Endothelial cell of umbilical vein (primary cell): Measurements from ENCODE around the gene DHDDS. TPM values are rescaled to one million over a fixed set of nuclear protein-coding genes. Genes with fewer than 3 reads are reported as not detected.

Experiments used
- BruUV-seq: library from RNA; stranded (reverse); fragments of 400-500 nt; replicated peaks from 2 replicates; lab custom pipeline; 2021; lab: Mats Ljungman, UMichigan
- CTCF ChIA-PET: fragments of 300-600, 350-600 bp; sonication (Branson Sonifier 250); formaldehyde crosslinking; loops from one replicate; lab custom pipeline; 2021; ENCODE audit warnings: antibody characterized with exemption, inconsistent platforms; lab: Charles Lee
- POLR2A ChIA-PET: fragments of 300-600, 350-600 bp; sonication (Branson Sonifier 250); formaldehyde crosslinking; loops from one replicate; lab custom pipeline; 2021; ENCODE audit warnings: antibody characterized with exemption, inconsistent platforms; lab: Charles Lee
- DNase-seq: peaks from one replicate; pipeline ENCODE4 v3.0.0-alpha.2; 2011; ENCODE audit warnings: low read depth, low spot score
- FAIRE-seq: peaks from 2 replicates; lab custom pipeline; 2011; peaks lifted over from hg19 to GRCh38; lab: Jason Lieb, UNC
- H2AFZ ChIP-seq: 2 replicates; pipeline ENCODE4 v1.6.0; 2012; ENCODE audit warnings: low read depth, low read length, control low read depth, inconsistent platforms
- H3K27ac ChIP-seq: 2 replicates; pipeline ENCODE4 v1.5.1; 2011; ENCODE audit warnings: low read depth, mild to moderate bottlenecking, control low read depth, low read length, moderate library complexity; ENCODE audit not compliant: insufficient read depth
- H3K27me3 ChIP-seq, 2 experiments: 2 replicates each; pipeline versions ENCODE4 v1.6.0 to v1.6.1; 2011; ENCODE audit warnings: low read length in 2 of 2, mixed read lengths in 1 of 2; ENCODE audit not compliant: control insufficient read depth in 2 of 2, insufficient read depth in 2 of 2
- H3K36me3 ChIP-seq, 2 experiments: 2 replicates in 1 of 2; 3 replicates in 1 of 2; pipeline ENCODE4 v1.5.1; 2011; ENCODE audit warnings: low read length in 2 of 2, mild to moderate bottlenecking in 1 of 2, moderate library complexity in 1 of 2; ENCODE audit not compliant: control insufficient read depth in 2 of 2, insufficient read depth in 2 of 2; ENCODE audit errors: extremely low read depth in 1 of 2
- H3K4me1 ChIP-seq: 3 replicates; pipeline ENCODE4 v1.5.1; 2011; ENCODE audit warnings: mild to moderate bottlenecking, low read length; ENCODE audit not compliant: control insufficient read depth, insufficient read depth; ENCODE audit errors: extremely low read depth
- H3K4me2 ChIP-seq: 2 replicates; pipeline ENCODE4 v1.6.1; 2011; ENCODE audit warnings: low read length, control low read depth, mixed read lengths; ENCODE audit not compliant: insufficient read depth
- H3K4me3 ChIP-seq, 3 experiments: fragments of 200-600 bp in 1 of 3; sonication (generic), shearing (Covaris generic) in 1 of 3; replicated peaks in 1 of 3; 2 replicates each; pipeline ENCODE4 v1.5.1; 2011 to 2016; ENCODE audit warnings: control low read depth in 3 of 3, low read length in 3 of 3, mild to moderate bottlenecking in 2 of 3, inconsistent platforms in 1 of 3, low read depth in 1 of 3, moderate library complexity in 1 of 3; ENCODE audit not compliant: insufficient read depth in 1 of 3
- H3K79me2 ChIP-seq: 2 replicates; pipeline ENCODE4 v1.6.0; 2012; ENCODE audit warnings: low read length, inconsistent platforms; ENCODE audit not compliant: control insufficient read depth, insufficient read depth
- H3K9ac ChIP-seq: replicated peaks from 2 replicates; pipeline ENCODE3; 2011; ENCODE audit warnings: low read length, control low read depth; ENCODE audit not compliant: insufficient read depth; ENCODE audit errors: extremely low read depth
- H3K9me1 ChIP-seq: replicated peaks from 3 replicates; pipeline ENCODE4 v1.6.0; 2011; ENCODE audit warnings: mild to moderate bottlenecking, low read length; ENCODE audit not compliant: control insufficient read depth, insufficient read depth; ENCODE audit errors: extremely low read depth
- H3K9me3 ChIP-seq: replicated peaks from 2 replicates; pipeline ENCODE4 v1.5.1; 2012; ENCODE audit warnings: low read length, inconsistent platforms; ENCODE audit not compliant: control insufficient read depth, insufficient read depth
- H4K20me1 ChIP-seq: replicated peaks from 2 replicates; pipeline ENCODE3; 2011; ENCODE audit warnings: mild to moderate bottlenecking, low read length; ENCODE audit not compliant: control insufficient read depth, insufficient read depth; ENCODE audit errors: extremely low read depth
- CTCF ChIP-seq, 2 donors: IDR thresholded peaks; 1 replicate in 1 of 2; 2 replicates in 1 of 2; pipeline ENCODE4 v1.5.1; 2011; ENCODE audit warnings: low read length in 2 of 2, mild to moderate bottlenecking in 2 of 2, moderate library complexity in 2 of 2, control low read depth in 1 of 2, inconsistent platforms in 1 of 2, low read depth in 1 of 2; ENCODE audit not compliant: insufficient read depth in 1 of 2; ENCODE audit errors: extremely low read depth in 1 of 2
- EZH2 ChIP-seq: IDR thresholded peaks from 2 replicates; pipeline ENCODE4 v1.6.1; 2012; ENCODE audit warnings: borderline replicate concordance, low read depth, mild to moderate bottlenecking, moderate library complexity, low read length, inconsistent platforms; ENCODE audit not compliant: severe bottlenecking
- GATA2 ChIP-seq: IDR thresholded peaks from 2 replicates; pipeline ENCODE4 v1.7.0; 2011; ENCODE audit warnings: low read depth, mild to moderate bottlenecking, moderate library complexity, mixed read lengths, low read length; ENCODE audit not compliant: insufficient read length, insufficient read depth
- MAX ChIP-seq: IDR thresholded peaks from 2 replicates; pipeline ENCODE4 v1.6.1; 2011; ENCODE audit not compliant: insufficient read depth, insufficient read length
- POLR2A ChIP-seq: IDR thresholded peaks from 2 replicates; pipeline ENCODE4 v1.6.1; 2012; ENCODE audit warnings: low read depth, mild to moderate bottlenecking, control low read depth, low read length
- dilution Hi-C: fragments of 300-500 bp; cut with MboI; formaldehyde crosslinking; loops from one replicate; pipeline ENCODE4 v1.15.0; 2019; ENCODE audit warnings: low sequenced_read_pairs; ENCODE audit not compliant: extremely low pct_ligation_motif_present
- intact Hi-C: fragments of 100-400 bp; cut with micrococcal nuclease; formaldehyde crosslinking; loops from one replicate; pipeline ENCODE4 v1.10.0; 2022
- polyA plus RNA-seq, 4 experiments: library from polyadenylated mRNA; depleted of rRNA in 3 of 4; stranded (reverse) in 3 of 4; unstranded in 1 of 4; fragments of >200 nt; gene quantifications; 2 replicates each; pipeline versions ENCODE4 v1.2.1 to v1.2.3, GENCODE V29; 2011 to 2012; ENCODE audit warnings: missing spikeins in 1 of 4
- total RNA-seq: library from RNA; stranded (reverse); gene quantifications from 2 replicates; pipeline ENCODE4 v1.2.3, GENCODE V29; 2021

Gene DHDDS
- total and polyA plus RNA-seq, 2 donors (not counting 3 experiments of a cell fraction or from before 2014, with no cell fraction given) = 51.3 to 70.7 TPM

- Histone ChIP-seq H4K20me1 (no peaks in the 10 kb centered on the region), H3K79me2 (no peaks in the 10 kb centered on the region), H3K4me3 (no peak overlapping the region), H3K27me3 (no peaks in the 10 kb centered on the region), H3K4me2 (no peak overlapping the region), H3K4me1 (no peaks in the 10 kb centered on the region), H3K9me3 (no peaks in the 10 kb centered on the region), H3K9ac (no peak overlapping the region), H3K36me3 (peaks cover 3 to 13% of the 10 kb centered on the region in 2 experiments), H2AFZ (no peak overlapping the region), H3K27ac (no peak overlapping the region), H3K9me1 (no peaks in the 10 kb centered on the region)
- DNase-seq = no peak
- intact Hi-C loops = no loop called here
- TF ChIP-seq MAX = no peak
- TF ChIP-seq POLR2A = no peak
- TF ChIP-seq CTCF (IDR thresholded peaks at IDR 0.05; ENCODE audit: extremely low read depth in 1 of 2, insufficient read depth in 1 of 2, low read depth in 1 of 2, low read length in 2 of 2) = no peak
- TF ChIP-seq GATA2 = no peak
- TF ChIP-seq EZH2 = no peak
- FAIRE-seq = no peak
- ChIA-PET POLR2A (no interaction called here), CTCF (interaction anchor here (1.8 kb wide), 1 partner anchor 17 kb away, joined by 4 read pairs; no protein-coding TSS in a partner anchor)
- dilution Hi-C loops = no loop called here
- BruUV-seq = no TSS peak
Observed at GRCh38 chr1:26452459-26453183, 20.5 kb downstream of the DHDDS start.
